HG03039 (cell line): ENCODE measurements around the gene WDR27.

Source experiments
- ATAC-seq: cut with Tn5 transposase; IDR thresholded peaks from one replicate; pipeline ENCODE4 v1.9.1; 2021; ENCODE audit warnings: mild to moderate bottlenecking, moderate library complexity; ENCODE audit not compliant: unreplicated experiment

Gene WDR27

DNA sequence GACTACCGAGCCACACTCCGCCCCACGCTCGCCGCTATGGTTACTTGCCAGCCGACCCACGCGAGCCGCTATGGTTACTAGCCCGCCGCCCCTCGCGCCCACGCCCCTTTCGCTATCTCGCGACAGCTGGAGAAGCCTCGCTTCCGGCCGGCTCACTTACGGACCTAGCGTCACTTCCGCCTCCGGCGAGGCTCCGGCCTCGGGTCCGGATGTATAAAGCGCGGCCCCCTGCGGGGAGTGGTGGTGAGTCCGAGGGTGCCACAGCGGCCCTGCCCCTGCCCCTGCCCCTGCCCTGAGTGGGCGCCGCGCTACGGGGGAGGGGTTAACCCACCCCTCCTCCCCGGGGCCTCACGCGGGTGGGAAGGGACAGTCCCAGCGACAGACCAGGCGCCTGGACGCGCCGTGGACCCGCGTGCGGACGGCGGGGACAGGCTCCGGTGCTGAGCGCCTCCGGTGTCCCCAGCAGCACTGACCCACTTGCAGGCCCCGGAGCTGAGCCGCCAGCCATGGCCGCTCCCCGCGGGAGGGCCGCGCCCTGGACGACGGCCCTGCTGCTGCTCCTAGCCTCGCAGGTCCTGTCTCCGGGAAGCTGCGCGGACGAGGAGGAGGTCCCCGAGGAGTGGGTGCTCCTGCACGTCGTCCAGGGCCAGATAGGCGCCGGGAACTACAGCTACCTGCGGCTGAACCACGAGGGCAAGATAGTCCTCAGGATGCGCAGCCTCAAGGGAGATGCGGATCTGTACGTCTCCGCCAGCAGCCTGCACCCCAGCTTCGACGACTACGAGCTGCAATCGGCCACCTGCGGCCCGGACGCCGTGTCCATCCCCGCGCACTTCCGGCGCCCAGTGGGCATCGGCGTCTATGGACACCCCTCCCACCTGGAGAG lies at the start of gene WDR27, which contains the start of gene C6orf120:
WDR27 (minus strand) TSS at position 76 of the 886 bp plus-strand sequence. CDS start 13,024 bp downstream, outside the sequence.
C6orf120 (plus strand) TSS at position 173 of the 886 bp plus-strand sequence; CDS start at position 507, 334 bp downstream.
- ATAC-seq: peak; percentile 91

DNA sequence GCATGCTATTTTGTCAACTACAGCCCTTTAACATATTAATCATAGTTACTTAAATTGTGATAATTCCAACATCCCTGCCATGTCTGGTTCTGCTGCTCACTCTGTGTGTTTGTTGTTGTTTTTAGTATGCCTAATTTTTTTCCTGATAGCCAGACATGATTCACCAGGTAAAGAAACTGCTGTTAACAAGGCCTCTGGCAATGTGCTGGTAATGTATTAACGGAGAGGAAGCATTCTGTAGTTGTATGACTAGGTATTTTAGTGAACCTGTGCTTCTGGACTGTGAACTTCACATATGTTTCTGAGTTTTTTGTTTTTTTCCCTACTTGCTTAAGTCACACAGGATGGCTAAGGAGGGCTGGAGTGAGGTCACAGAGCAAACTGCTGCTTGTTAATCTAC lies 44.7 kb upstream of the WDR27 start:
- no peak for ATAC-seq

DNA sequence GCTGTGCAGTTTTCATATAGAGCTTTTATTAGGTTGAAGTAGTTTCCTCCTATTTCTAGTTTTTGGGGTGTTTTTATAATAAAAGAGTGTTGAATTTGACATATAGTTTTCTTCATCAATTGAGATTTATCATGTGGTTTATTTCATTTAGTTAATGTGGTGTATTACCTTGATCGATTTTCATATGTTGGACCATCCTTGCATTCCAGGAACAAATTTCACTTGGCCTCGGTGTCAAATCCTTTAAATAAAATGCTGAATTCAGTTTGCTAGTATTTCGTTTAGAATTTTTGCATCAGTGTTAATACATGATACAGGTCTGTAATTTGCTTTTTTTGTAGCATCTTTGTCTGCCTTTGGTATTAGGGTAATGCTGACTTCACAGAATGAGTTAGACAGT lies 43.6 kb upstream of the WDR27 start:
- ATAC-seq: no peak

DNA sequence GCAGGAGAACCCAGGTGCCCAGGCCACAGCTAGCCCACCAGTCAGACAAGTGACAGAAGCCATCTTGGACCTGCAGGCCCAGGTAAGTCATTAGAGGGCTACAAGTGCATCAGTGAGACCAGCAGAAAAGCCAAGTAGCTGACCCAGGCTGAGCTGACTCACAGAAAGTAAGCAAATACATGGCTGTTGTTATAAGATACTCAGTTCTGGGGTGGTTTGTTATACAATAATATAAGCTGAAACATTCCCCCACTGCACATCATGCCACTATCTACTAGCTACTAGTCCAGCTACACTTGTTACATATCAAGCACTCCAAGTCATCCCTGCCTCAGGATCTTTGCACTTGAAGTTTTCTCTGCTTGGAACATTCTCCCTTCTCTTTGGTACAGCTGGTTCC lies 39.5 kb upstream of the WDR27 start:
- no peak for ATAC-seq

DNA sequence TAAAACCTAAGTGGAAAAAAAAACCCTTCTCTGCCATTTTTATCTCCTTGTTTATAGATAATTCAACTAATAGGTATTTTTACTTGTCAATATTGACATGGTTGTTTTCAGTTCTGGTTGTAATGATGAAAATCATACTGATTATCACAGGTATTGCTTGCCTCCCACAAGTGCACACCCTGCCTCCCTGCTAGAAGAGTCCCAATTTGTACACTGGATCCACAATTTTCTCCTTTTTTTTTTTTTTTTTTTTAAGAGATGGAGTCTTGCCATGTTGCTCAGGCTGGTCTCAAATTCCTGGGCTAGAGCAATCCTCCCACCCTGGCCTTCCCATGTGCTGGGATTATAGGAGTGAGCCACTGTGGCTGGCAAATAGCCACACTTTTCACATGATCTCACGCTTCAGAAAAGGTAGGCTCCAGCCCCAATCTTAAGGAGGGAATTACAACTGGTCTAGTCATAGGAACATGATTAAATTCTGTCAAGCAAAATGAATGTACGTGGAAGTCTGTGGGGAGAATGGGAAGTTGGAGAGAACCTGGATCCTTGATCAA lies 37.2 kb upstream of the WDR27 start:
- ATAC-seq: no peak

DNA sequence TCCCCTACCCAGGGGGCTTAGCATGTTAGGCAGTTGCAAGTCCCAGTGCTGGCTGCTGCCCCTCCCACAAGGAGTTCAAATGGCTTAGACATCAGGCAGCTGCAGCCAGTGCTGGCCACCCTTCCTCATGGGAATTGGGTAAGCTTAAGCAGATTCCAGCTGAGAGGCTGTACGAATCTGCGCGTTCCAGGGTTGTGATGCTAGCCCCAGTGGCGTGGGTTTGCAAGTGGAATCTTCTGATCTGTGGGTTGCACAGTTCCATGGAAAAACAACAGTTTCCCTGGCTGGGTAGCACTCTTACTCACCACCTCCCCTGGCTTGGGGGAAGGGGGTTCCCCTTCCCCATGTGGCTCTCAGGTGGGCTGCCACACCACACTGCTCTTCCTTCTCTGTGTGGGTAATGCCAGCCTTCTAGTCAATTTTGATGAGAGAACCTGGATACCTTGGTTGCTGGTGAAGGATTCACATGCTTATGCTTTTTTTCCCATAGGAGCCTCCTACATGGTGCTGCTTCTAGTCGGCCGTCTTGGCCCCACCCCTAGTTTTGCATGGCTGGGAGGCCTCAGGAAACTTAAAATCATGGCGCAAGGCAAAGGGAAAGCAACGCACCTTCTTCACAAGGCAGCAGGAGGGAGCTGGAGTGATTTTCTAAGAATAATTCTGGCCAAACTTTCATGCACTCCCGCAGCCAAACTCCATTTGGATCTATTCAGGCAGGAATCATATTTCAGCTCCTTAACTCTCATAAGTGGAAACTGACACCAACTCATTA lies 36.6 kb upstream of the WDR27 start:
- ATAC-seq: no peak

DNA sequence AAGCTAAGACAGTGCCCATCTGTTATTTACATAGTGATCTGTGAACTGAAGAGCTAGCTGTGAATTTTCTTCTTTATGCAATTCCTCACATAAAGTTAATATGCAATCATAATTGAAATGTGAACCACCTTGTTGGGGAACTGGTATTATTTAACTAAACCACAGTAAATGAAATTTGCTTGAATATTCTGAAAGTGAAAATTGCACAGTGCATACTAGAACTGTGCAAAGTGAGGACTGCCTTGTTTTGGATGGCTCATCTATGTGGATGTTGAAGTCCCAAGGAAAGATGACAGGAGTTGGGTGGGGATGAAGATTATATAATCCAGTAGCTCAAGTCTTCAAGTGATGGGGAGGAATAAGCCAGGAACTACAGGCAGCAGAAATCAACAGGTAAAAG lies 28.1 kb upstream of the WDR27 start:
- ATAC-seq: no peak

DNA sequence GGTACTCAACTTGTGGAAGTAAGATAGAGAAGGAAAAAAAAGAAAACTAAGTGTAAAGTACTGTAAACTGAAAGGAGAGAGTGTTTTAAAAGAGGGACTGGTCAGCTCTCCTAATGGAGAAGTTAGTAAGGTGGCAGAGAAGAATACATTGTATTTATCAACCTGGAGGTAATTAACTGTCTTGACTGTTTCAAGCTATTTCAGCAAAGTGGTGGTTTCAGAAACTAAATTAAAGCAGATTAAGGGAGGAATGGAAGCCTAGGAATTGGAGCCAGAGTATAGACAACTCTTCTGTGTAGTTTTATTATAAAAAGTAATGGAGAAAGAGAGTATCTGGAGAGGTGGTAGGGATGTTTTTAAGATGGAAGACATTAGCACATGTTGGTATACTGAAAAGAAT lies 25.1 kb upstream of the WDR27 start:
- ATAC-seq: no peak

DNA sequence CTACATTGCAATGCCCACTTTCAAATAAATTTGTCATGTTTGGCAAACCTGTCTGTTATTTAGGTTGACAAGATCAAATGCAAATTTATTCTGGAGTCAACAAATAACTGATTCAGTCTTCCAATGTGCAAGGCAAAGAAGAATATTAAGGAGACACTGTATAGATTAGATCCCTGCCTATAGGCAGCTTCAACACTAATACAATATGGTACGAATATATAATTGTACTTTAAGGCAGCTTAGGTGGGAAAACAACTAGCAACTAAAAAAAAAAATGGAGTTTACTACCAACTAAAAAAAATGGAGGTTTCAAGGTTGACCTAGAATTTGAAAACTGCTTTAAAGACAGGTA lies 24.2 kb upstream of the WDR27 start:
- ATAC-seq: no peak

DNA sequence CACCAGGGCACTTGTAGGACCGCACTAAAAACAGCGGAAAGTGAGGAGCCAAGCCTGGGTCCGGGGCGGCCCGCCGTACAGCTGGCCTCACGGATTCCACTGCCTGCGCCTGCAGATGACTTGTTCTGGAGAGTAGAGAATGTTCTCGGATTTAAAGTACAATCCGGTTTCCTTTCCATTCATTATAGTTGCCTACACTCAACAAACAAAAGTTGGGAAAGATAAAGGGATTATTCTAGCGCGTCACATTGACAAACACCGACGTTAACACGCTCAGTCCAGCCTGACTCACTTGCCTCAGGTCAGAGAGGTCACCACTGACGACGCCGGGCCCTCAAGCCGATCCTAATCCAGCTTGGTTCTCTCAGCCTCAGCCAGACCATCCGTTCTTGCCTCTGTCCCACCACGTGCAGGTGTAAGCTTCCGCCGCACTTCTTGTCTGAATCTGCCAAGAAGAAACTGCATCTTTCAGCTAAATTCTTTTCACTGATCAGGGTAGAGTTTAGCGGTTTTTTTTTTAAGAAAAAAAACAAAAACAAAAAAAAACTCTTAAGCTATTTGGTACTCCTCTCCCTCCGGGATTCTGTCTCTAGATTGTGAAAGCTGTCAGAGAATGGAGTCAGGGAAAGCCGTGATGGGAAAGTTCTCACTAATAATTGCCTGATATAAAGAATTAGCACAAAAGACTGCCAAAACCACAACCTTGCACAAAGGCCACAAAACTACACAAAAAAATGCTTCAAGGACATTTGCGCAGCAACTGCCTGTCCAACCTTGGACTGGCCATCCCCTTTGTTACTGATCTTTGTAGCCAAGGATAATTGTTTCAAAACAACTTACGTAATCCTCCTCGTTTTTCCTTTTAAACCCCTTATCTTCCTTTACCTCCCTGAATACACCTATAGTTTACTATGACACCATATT lies 23.6 kb upstream of the WDR27 start:
- ATAC-seq: peak; percentile 7

DNA sequence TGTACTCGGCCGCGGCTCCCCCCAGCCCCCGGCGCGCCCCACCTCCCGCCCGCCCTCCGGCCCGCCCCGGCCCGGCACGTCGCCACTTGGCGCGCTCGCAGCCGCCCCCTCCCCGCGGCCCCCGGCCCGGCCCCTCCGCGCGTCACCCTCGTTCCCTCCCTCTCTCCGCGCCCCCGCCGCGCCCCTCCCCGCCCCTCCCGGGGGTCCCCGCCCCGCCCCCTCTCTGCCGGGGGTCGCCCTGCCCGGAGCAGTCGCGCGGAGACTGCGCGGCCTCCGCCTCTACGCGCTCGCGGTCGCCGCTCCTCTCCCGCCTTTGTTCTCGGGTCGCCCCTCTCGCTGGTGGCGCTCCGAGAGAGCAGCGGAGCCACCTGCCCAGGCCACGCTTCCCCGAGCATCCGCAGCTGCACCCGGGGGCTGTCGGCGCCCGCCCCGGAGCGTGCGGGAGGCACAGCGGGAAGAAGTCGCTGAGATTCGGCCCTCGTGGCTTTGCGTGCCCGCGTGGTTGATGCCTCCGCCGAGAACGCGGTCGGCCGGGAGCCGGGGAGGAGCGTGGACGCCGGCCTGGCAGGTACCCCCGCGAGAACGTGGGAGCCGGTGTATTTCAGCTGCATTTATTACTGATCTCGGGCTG lies 22.8 kb upstream of the WDR27 start, which contains the start of gene PHF10:
PHF10 (minus strand) TSS at position 7 of the 631 bp plus-strand sequence. CDS start 569 bp downstream, outside the sequence.
- peak; percentile 45 for ATAC-seq

DNA sequence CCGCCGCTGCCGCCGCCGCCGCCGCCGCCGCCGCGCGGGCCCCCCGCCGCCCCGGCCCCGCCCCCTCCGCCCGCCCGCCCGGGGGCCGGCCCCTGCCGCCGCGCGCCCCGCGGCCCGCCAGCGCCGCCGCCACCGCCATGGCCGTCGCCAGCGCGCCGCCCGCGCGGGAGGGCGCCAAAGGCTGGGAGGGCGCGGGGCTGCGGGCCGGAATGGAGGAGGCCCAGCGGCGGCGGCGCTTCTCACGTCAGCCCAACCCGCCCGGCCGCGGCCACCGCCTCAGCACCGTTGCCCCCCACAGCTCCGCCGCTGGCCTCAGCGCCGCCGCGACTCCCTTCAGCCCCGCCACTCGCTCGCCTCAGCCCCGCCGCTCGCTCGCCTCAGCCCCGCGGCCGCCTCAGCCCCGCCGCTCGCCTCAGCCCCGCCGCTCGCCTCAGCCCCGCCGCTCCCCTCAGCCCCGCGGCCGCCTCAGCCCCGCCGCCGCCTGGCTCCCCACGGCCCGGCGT lies 22.2 kb upstream of the WDR27 start:
- ATAC-seq: peak; percentile 47

DNA sequence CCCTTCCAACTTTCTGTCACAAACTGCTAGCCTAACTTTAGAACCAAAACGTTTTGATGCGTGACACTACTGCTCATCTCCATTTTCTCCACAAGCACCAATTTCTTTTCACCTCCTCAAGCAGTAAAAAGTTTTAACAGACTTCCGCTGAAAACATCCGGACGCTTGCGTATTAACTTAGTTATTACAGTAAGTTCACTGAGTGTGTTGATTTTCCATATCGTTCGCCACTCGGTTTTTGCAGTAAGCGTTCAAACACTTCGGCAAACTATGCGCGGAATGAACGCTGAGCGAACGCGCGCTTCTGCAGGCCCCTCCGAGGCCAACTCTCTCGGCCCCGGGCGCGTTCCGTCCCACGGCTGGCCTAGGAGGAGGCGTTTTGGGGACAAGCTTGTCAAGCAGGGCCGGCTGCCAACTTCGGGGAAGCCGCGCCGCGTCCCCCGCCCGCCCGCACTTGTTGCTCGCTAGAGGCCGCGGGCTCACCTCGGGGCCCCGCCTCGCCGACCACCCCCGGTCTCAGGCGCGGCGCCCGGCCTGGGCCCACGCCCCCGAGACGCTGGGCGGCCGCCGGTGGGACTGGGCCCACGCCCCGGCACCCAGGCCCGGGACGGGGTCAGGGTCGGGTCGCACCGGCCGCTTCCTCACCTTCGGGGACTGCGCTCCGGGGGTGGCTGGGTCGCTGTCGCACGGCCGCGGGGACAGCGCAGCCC lies 21.5 kb upstream of the WDR27 start:
- peak; percentile 34 for ATAC-seq

DNA sequence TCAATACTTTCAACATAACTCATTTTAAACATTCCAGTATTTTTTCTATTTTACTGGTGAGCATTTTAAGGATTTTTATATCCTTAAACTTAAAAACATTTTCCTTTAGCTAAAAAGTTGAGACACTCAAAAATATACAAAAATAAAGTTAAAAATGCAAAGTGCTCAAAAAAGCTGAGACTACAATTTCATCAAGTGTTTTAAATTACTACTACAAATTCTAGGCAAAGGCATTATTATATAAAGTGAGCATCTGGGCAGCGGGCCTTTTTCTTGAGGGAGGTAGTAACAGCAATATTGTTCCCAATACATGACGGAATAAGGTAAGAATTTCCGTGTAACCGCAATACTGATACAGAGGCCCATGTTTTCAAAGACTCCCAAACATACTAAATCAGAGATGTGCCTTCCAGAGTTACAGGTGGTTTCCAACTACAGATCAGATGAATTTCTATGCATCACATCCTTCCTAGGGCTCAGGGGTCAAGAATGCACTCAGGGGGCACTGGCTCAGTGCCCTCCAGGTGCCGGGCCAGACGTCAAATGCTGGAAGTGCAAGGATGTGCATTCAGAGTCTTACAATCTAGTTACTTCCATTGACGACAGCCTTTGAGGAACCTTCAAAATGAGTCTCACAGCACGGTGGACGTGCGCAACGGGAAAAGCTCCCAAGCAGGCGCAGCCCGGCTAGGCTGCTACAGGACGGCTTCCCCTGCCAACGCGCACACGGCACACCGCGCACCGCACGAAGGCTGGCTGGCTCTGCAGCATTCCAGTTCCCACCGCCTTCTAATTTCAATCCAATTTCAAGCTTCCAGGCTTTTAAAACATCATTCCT lies 20.8 kb upstream of the WDR27 start:
- ATAC-seq: no peak

DNA sequence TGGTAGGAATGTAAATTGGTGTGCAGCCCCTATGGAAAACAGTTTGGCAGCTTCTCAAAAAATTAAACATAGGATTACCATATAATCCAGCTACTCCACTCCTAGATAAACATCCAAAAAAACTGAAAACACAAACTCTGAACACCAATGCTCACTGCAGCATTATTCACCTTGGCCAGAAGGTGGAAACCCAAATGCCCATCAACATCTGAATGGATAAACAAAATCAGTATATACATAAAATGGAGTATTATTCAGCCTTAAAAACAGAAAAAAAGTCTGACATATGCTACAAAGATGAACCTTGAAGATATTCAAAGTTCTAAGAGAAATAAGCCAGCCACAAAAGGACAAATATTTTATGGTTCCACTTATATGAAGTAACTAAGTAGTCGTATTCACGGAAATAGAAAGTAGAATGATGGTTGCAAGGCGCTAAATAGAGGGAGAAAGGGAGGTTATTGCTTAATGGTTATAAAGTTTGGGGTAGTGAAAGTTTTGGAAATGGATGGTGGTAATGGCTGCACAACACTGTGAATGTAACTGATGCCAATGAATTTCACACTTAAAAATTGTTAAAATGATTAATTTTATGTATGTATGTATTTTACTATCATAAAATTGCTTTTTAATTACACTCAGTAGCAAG lies 18.5 kb upstream of the WDR27 start:
- ATAC-seq: no peak

DNA sequence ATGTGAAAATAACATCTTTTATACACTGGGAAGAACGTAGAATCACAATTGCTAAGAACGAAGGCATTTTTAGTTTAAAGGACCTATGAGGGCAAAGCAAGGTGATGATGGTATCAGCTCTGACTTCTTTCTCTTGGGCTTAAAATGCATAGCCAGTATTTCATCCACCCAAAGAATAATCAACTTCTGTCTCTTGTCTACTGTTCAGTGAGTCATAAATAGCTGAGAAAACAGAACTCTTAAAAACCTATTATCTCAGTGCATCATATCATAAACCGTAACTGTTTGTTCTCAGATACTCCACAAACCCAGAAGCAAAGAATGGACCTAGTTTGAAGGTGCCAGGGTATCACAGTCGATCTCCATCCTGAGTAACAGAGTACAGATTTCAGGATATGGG lies 17.3 kb upstream of the WDR27 start:
- ATAC-seq: no peak

DNA sequence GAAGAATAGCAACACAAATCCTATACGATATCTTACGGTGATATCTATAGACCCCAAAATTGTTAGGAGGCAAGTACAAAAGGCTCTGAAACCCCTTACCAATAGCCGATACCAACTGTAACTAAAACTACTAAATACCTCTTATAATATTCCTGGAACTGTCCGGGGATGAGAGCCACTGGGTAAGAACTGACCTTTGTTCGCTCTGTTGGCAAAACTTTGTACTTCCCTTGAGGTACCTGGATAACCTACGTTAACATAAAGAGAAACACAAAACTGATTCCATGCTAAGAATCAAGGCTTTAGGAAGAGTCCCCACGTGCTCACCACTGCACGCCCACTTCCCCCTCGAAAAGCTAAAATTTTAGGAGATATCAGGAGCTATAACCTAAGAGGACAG lies 12.8 kb upstream of the WDR27 start:
- ATAC-seq: no peak

DNA sequence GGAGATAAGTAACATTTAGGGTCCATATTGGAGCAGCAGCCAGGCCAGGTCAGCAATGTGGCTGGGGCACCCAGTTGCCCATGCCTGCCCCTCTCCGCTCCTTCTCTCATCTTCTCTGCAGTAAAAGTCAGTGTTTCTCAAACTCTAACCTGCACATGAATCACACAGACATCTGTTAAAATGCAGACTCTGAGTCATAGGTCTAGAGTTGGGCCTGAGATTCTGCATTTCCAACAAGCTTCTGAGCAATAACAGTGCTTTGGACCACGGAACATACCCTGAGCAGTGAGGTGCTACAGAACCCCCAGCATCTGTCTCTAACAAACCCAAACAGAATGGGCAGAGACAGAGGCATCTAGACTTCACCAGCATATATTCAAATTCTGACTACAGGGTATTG lies 12.3 kb upstream of the WDR27 start:
- ATAC-seq: no peak
